ENCODE data around the gene ASPSCR1.

DNA sequence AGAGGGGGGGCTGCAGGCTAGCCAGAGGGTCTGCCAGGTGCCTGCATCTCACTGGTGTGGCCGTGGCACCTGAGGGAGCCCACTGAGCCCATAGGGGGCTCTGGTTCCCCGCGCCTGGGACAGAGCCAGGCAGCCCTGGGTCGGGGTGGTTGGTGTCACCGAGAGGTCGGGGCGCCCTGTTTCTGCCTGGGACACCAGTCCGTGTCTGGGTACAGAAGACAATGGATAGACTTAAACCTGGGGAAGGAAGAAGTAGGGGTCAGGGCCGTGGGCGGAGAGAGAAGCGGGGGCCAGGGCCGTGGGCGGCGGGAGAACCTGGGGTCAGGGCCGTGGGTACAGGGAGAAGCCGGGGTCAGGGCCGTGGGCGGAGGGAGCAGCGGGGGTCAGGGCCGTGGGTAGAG is 71.1 kb downstream of the ASPSCR1 start:
- TF ChIP-seq, protein P1, sequence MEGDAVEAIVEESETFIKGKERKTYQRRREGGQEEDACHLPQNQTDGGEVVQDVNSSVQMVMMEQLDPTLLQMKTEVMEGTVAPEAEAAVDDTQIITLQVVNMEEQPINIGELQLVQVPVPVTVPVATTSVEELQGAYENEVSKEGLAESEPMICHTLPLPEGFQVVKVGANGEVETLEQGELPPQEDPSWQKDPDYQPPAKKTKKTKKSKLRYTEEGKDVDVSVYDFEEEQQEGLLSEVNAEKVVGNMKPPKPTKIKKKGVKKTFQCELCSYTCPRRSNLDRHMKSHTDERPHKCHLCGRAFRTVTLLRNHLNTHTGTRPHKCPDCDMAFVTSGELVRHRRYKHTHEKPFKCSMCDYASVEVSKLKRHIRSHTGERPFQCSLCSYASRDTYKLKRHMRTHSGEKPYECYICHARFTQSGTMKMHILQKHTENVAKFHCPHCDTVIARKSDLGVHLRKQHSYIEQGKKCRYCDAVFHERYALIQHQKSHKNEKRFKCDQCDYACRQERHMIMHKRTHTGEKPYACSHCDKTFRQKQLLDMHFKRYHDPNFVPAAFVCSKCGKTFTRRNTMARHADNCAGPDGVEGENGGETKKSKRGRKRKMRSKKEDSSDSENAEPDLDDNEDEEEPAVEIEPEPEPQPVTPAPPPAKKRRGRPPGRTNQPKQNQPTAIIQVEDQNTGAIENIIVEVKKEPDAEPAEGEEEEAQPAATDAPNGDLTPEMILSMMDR (conservative IDR thresholded peaks at IDR 0.05) = no peak
- TF ChIP-seq EZH2 (IDR thresholded peaks at IDR 0.05; ENCODE audit: low read depth) = no peak
